IMR-90 (cell line): ENCODE results near the gene STING1. TPM values are rescaled to one million over a fixed set of nuclear protein-coding genes. Genes with fewer than 3 reads are reported as not detected.

Experiments
- ATAC-seq: fragments of 200-7000 bp; cut with Tn5 transposase; 2 replicates; pipeline ENCODE4 v1.9.1; 2020; ENCODE audit warnings: low read depth, mild to moderate bottlenecking, moderate library complexity
- BruUV-seq: library from RNA; stranded (reverse); fragments of 400-500 nt; replicated peaks from 2 replicates; lab custom pipeline; 2021; lab: Mats Ljungman, UMichigan
- CTCF ChIA-PET: fragments of 300-600 bp; formaldehyde crosslinking; extraction: SDS; loops from one replicate; lab custom pipeline; 2021; ENCODE audit warnings: antibody characterized with exemption; lab: Yijun Ruan, JAX
- POLR2A ChIA-PET: fragments of 300-600 bp; sonication (Branson Sonifier 250); formaldehyde crosslinking; loops from one replicate; lab custom pipeline; 2022; ENCODE audit warnings: antibody characterized with exemption; ENCODE audit not compliant: unreplicated experiment; lab: Charles Lee
- DNase-seq: peaks from one replicate; pipeline ENCODE4 v3.0.0; 2013
- H2AFZ ChIP-seq: replicated peaks from 2 replicates; pipeline ENCODE3; 2013; ENCODE audit warnings: low read length, mild to moderate bottlenecking; ENCODE audit not compliant: poor library complexity
- H2AK5ac ChIP-seq: 2 replicates; pipeline ENCODE4 v1.6.1; 2013; ENCODE audit warnings: low read depth, low read length, inconsistent platforms
- H2AK9ac ChIP-seq: replicated peaks from 2 replicates; pipeline ENCODE3; 2013; ENCODE audit warnings: mild to moderate bottlenecking, low read depth, low read length, moderate library complexity; ENCODE audit not compliant: poor library complexity
- H2BK120ac ChIP-seq: 2 replicates; pipeline ENCODE4 v1.6.1; 2013; ENCODE audit warnings: low read depth, low read length, inconsistent platforms
- H2BK15ac ChIP-seq: 3 replicates; pipeline ENCODE4 v1.6.1; 2013; ENCODE audit warnings: low read depth, low read length, inconsistent platforms
- H2BK20ac ChIP-seq: 2 replicates; pipeline ENCODE4 v1.6.1; 2013; ENCODE audit warnings: low read depth, mild to moderate bottlenecking, inconsistent platforms, low read length, moderate library complexity
- H2BK5ac ChIP-seq: 2 replicates; pipeline ENCODE4 v1.6.1; 2013; ENCODE audit warnings: mild to moderate bottlenecking, low read depth, low read length, inconsistent platforms; ENCODE audit not compliant: poor library complexity, severe bottlenecking
- H3K14ac ChIP-seq: replicated peaks from 2 replicates; pipeline ENCODE4 v1.6.1; 2013; ENCODE audit warnings: low read depth, low read length, inconsistent platforms
- H3K18ac ChIP-seq: 2 replicates; pipeline ENCODE4 v1.6.1; 2013; ENCODE audit warnings: low read depth, low read length, control low read depth
- H3K23ac ChIP-seq: 2 replicates; pipeline ENCODE4 v1.6.1; 2013; ENCODE audit warnings: low read depth, low read length, inconsistent platforms
- H3K27ac ChIP-seq: 2 replicates; pipeline ENCODE4 v1.5.1; 2013; ENCODE audit warnings: mild to moderate bottlenecking, control low read depth, low read length; ENCODE audit not compliant: insufficient read depth
- H3K27me3 ChIP-seq: 2 replicates; pipeline ENCODE4 v1.6.1; 2013; ENCODE audit warnings: low read length; ENCODE audit not compliant: control insufficient read depth, insufficient read depth
- H3K36me3 ChIP-seq: 2 replicates; pipeline ENCODE4 v1.6.1; 2013; ENCODE audit warnings: low read length, mixed read lengths; ENCODE audit not compliant: control insufficient read depth, insufficient read depth
- H3K4ac ChIP-seq: 2 replicates; pipeline ENCODE4 v1.6.1; 2013; ENCODE audit warnings: low read depth, low read length, inconsistent platforms
- H3K4me1 ChIP-seq: 2 replicates; pipeline ENCODE4 v1.6.1; 2013; ENCODE audit warnings: low read length, mixed read lengths; ENCODE audit not compliant: control insufficient read depth, insufficient read depth
- H3K4me2 ChIP-seq: 2 replicates; pipeline ENCODE4 v1.6.1; 2013; ENCODE audit warnings: low read depth, mild to moderate bottlenecking, control low read depth, low read length, moderate library complexity
- H3K4me3 ChIP-seq: 2 replicates; pipeline ENCODE4 v1.5.1; 2013; ENCODE audit warnings: low read depth, mild to moderate bottlenecking, control low read depth, low read length, moderate library complexity; ENCODE audit not compliant: insufficient read depth
- H3K56ac ChIP-seq: 2 replicates; pipeline ENCODE4 v1.6.1; 2013; ENCODE audit warnings: low read length, inconsistent platforms; ENCODE audit not compliant: insufficient read depth; ENCODE audit errors: extremely low read depth
- H3K79me1 ChIP-seq, 2 experiments: 2 replicates each; pipeline ENCODE4 v1.6.1; 2013; ENCODE audit warnings: low read length in 2 of 2, inconsistent platforms in 1 of 2, low read depth in 1 of 2
- H3K9ac ChIP-seq: 2 replicates; pipeline ENCODE4 v1.6.1; 2013; ENCODE audit warnings: low read depth, low read length, control low read depth
- H3K9me1 ChIP-seq: 2 replicates; pipeline ENCODE4 v1.6.1; 2013; ENCODE audit warnings: low read length, inconsistent platforms; ENCODE audit not compliant: insufficient read depth
- H3K9me3 ChIP-seq: 2 replicates; pipeline ENCODE4 v1.6.1; 2013; ENCODE audit warnings: low read length; ENCODE audit not compliant: control insufficient read depth, insufficient read depth
- H4K20me1 ChIP-seq: 2 replicates; pipeline ENCODE4 v1.6.1; 2013; ENCODE audit warnings: low read length, inconsistent platforms; ENCODE audit not compliant: insufficient read depth
- H4K5ac ChIP-seq: 2 replicates; pipeline ENCODE4 v1.6.1; 2013; ENCODE audit warnings: mild to moderate bottlenecking, low read depth, low read length, control low read depth
- H4K8ac ChIP-seq, 2 experiments: 2 replicates each; pipeline ENCODE4 v1.6.1; 2013; ENCODE audit warnings: low read depth in 2 of 2, low read length in 2 of 2, control low read depth in 1 of 2, inconsistent platforms in 1 of 2
- H4K91ac ChIP-seq: 2 replicates; pipeline ENCODE4 v1.6.1; 2013; ENCODE audit warnings: low read depth, low read length, inconsistent platforms; ENCODE audit not compliant: insufficient read depth
- CTCF ChIP-seq: conservative IDR thresholded peaks from 2 replicates; pipeline ENCODE4 v1.5.1; 2012; ENCODE audit warnings: mild to moderate bottlenecking, low read depth, low read length, improper control_type of control experiment
- NFE2L2 ChIP-seq: fragments of 150-350 bp; IDR thresholded peaks from 2 replicates; pipeline ENCODE4 v1.6.1; 2016; ENCODE audit warnings: low read depth, mild to moderate bottlenecking, low read length
- RAD21 ChIP-seq: IDR thresholded peaks from 2 replicates; pipeline ENCODE4 v1.6.1; 2012; ENCODE audit warnings: low read length, improper control_type of control experiment
- RCOR1 ChIP-seq: IDR thresholded peaks from 2 replicates; pipeline ENCODE4 v1.6.1; 2012; ENCODE audit warnings: mild to moderate bottlenecking, low read length, improper control_type of control experiment; ENCODE audit not compliant: insufficient replicate concordance
- SMC3 ChIP-seq: fragments of 150-350 bp; IDR thresholded peaks from 2 replicates; pipeline ENCODE4 v1.6.1; 2016; ENCODE audit warnings: low read depth, mild to moderate bottlenecking, antibody characterized with exemption, low read length, moderate library complexity
- USF2 ChIP-seq: fragments of 150-350 bp; IDR thresholded peaks from 2 replicates; pipeline ENCODE4 v1.6.1; 2017; ENCODE audit warnings: mild to moderate bottlenecking, antibody characterized with exemption, low read length, low read depth
- WGBS, 2 experiments: methylation state at CpG; one replicate each; pipeline versions ENCODE4 v1.1.5 to v1.1.7; 2013; ENCODE audit warnings: missing lambda C conversion rate in 2 of 2; ENCODE audit not compliant: insufficient read length in 1 of 2; ENCODE audit errors: extremely low coverage in 2 of 2; 5-methylcytosine and 5-hydroxymethylcytosine counted together
- dilution Hi-C: fragments of 300-500 bp; cut with HindIII; formaldehyde crosslinking; loops from one replicate; pipeline ENCODE4 v1.14.3; 2018; ENCODE audit warnings: low sequenced_read_pairs; ENCODE audit not compliant: unreplicated experiment
- in situ Hi-C: fragments of 300-500 bp; cut with MboI; formaldehyde crosslinking; loops from 3 replicates; pipeline ENCODE4 v1.14.3; 2019; ENCODE audit warnings: low sequenced_read_pairs, inconsistent platforms, mixed read lengths
- intact Hi-C: fragments of 100-400 bp; cut with micrococcal nuclease; formaldehyde crosslinking; loops from 2 replicates; pipeline ENCODE4 v1.10.0; 2022
- polyA plus RNA-seq, 3 experiments: library from polyadenylated mRNA; depleted of rRNA; stranded (reverse); fragments of >200 nt; gene quantifications; 2 replicates each; pipeline ENCODE4 v1.2.3, GENCODE V29; 2012; ENCODE audit warnings: low replicate concordance in 1 of 3
- total RNA-seq: library from RNA; depleted of rRNA; stranded (reverse); fragments of >200 nt; gene quantifications from 2 replicates; pipeline ENCODE4 v1.2.3, GENCODE V29; 2012

Gene STING1
- total and polyA plus RNA-seq, 2 of the 4 experiments (the other 2 are of a cell fraction) = 18.6 to 63.5 TPM

GRCh38 chr5:139468421-139468931 is 14.1 kb downstream of the STING1 start:
- Histone ChIP-seq H3K4me2 (no peak overlapping the region), H3K27me3 (no peaks in the 10 kb centered on the region), H3K14ac (no peak overlapping the region), H4K5ac (no peak overlapping the region), H2BK5ac (no peak overlapping the region), H3K9me3 (no peaks in the 10 kb centered on the region), H2AK5ac (peak overlapping the region; percentile 49; the same call in 1 of the 2 replicates), H2BK120ac (no peak overlapping the region), H3K4me1 (peaks cover 10% of the 10 kb centered on the region), H4K8ac (no peak overlapping the region), H3K27ac (no peak overlapping the region), H3K36me3 (no peaks in the 10 kb centered on the region), H3K23ac (no peak overlapping the region), H2AK9ac (no peak overlapping the region), H2BK15ac (no peak overlapping the region), H3K18ac (no peak overlapping the region), H3K9ac (no peak overlapping the region), H2AFZ (peak overlapping the region; percentile 1), H3K79me1 (no peaks in the 10 kb centered on the region), H4K20me1 (no peaks in the 10 kb centered on the region), H3K4ac (no peak overlapping the region), H4K91ac (no peak overlapping the region), H3K4me3 (no peak overlapping the region), H3K56ac (no peak overlapping the region), H3K9me1 (peaks cover 4% of the 10 kb centered on the region; the same call in 1 of the 2 replicates), H2BK20ac (no peak overlapping the region)
- 96% methylated on average over 3 of the region's 8 CpGs; no CpG with 5 or more reads in 1 of the 2 experiments for WGBS, 2 experiments
- CTCF ChIA-PET = interaction anchor here (0.6 kb wide), 1 partner anchor 44 kb away, joined by 4 read pairs; no protein-coding TSS in a partner anchor
- dilution Hi-C loops = no loop called here
- TF ChIP-seq USF2 (no peak), NFE2L2 (no peak), RCOR1 (no peak), SMC3 (no peak), CTCF (0 out of 2 replicates have a peak, but pooled peaks have one; percentile 20), RAD21 (peak; percentile 8; the same call in 1 of the 2 replicates)
- DNase-seq (no peak), ATAC-seq (peak; percentile 64)
- BruUV-seq = no TSS peak
- POLR2A ChIA-PET = no interaction called here
- in situ Hi-C loops = no loop called here
- intact Hi-C loops = no loop called here
